ENCODE data around the gene SOS1. TPM values are rescaled to one million over a fixed set of nuclear protein-coding genes. Genes with fewer than 3 reads are reported as not detected.

SOS1 gene
- total and polyA plus RNA-seq, 2 of the 13 experiments (the other 11 are each of a cell fraction or from before 2014, with no cell fraction given), result 20.8 to 60.4 TPM

DNA sequence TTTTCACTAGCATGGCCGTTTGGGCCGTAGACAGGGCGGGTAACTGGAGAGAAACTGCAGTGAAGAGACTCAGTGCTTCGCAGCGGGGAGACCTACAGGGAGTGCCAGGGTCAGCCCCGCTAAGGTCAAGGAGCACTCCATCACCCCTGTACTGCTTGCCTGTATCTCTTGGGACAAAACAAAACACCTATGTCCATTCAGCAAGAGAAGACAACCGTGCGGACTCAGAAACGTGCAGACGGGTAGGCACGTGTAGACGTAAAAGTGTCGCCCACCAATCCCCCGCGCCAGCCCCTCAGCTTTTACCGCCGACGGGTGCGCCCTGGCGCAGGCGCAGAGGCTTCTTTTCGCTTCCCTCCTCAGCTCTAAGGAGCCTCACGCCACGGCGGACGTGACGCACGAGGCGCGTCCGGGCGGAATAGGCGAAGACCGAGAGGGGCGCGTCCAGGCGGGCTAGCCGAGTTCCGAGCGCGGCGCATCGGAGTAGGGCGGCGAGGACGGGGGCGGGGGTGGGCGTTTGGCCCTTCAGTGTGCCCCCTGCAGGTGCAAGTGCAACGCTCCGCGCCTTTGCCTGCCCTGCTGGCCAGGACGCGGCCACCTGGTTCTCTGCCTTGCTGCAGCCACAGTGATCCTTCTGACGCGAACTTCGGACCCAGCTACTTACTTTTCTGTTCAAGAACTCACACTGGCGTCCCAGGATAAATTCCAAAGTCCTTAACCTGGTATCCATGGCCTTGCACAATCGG, 3.3 kb upstream of the SOS1 start (continued):
- TF ChIP-seq ZNF547 (CRISPR knock-in tag; IDR thresholded peaks at IDR 0.05) (peak; percentile 95), HNRNPL (IDR thresholded peaks at IDR 0.05; ENCODE audit: low read depth, low read length) (no peak), FIP1L1 (IDR thresholded peaks at IDR 0.05; ENCODE audit: borderline replicate concordance, insufficient read depth, low read depth, low read length) (peak; percentile 70; the same call in 1 of the 2 replicates), ZSCAN30 (CRISPR knock-in tag; IDR thresholded peaks at IDR 0.05) (peak; percentile 66), AGO1 (IDR thresholded peaks at IDR 0.05; ENCODE audit: low read depth, low read length, poor library complexity, severe bottlenecking) (peak; percentile 33), MEIS1 (CRISPR knock-in tag; IDR thresholded peaks at IDR 0.05; ENCODE audit: borderline replicate concordance) (no peak; the same call in 1 of the 2 replicates), EEA1 (CRISPR knock-in tag; IDR thresholded peaks at IDR 0.05; ENCODE audit: borderline replicate concordance) (peak; percentile 80; the same call in 1 of the 2 replicates), FLYWCH1 (CRISPR knock-in tag; IDR thresholded peaks at IDR 0.05) (peak; percentile 40; the same call in 1 of the 2 replicates), SALL2 (CRISPR knock-in tag; IDR thresholded peaks at IDR 0.05) (peak; percentile 75), ZNF143 (CRISPR knock-in tag; IDR thresholded peaks at IDR 0.05) (peak; percentile 49), FOXM1 (CRISPR knock-in tag; IDR thresholded peaks at IDR 0.05) (no peak), ZNF577 (CRISPR knock-in tag; IDR thresholded peaks at IDR 0.05; ENCODE audit: borderline replicate concordance, low read depth) (no peak), MATR3 (CRISPR knock-in tag; IDR thresholded peaks at IDR 0.05) (no peak), KDM3A (CRISPR knock-in tag; IDR thresholded peaks at IDR 0.05; ENCODE audit: low read depth) (peak; percentile 98)
- TF ChIP-seq, protein P1, sequence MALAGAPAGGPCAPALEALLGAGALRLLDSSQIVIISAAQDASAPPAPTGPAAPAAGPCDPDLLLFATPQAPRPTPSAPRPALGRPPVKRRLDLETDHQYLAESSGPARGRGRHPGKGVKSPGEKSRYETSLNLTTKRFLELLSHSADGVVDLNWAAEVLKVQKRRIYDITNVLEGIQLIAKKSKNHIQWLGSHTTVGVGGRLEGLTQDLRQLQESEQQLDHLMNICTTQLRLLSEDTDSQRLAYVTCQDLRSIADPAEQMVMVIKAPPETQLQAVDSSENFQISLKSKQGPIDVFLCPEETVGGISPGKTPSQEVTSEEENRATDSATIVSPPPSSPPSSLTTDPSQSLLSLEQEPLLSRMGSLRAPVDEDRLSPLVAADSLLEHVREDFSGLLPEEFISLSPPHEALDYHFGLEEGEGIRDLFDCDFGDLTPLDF (CRISPR knock-in tag; IDR thresholded peaks at IDR 0.05), result peak; percentile 84; the same call in 1 of the 2 replicates
- TF ChIP-seq, protein P2, sequence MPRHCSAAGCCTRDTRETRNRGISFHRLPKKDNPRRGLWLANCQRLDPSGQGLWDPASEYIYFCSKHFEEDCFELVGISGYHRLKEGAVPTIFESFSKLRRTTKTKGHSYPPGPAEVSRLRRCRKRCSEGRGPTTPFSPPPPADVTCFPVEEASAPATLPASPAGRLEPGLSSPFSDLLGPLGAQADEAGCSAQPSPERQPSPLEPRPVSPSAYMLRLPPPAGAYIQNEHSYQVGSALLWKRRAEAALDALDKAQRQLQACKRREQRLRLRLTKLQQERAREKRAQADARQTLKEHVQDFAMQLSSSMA (CRISPR knock-in tag; IDR thresholded peaks at IDR 0.05), result peak; percentile 80; the same call in 1 of the 2 replicates
- TF ChIP-seq, protein P3, sequence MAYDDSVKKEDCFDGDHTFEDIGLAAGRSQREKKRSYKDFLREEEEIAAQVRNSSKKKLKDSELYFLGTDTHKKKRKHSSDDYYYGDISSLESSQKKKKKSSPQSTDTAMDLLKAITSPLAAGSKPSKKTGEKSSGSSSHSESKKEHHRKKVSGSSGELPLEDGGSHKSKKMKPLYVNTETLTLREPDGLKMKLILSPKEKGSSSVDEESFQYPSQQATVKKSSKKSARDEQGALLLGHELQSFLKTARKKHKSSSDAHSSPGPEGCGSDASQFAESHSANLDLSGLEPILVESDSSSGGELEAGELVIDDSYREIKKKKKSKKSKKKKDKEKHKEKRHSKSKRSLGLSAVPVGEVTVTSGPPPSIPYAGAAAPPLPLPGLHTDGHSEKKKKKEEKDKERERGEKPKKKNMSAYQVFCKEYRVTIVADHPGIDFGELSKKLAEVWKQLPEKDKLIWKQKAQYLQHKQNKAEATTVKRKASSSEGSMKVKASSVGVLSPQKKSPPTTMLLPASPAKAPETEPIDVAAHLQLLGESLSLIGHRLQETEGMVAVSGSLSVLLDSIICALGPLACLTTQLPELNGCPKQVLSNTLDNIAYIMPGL (CRISPR knock-in tag; IDR thresholded peaks at IDR 0.05; ENCODE audit: borderline replicate concordance in 1 of 2, low read depth in 1 of 2), result peak; percentile 97 to 98
- TF ChIP-seq, protein P4, sequence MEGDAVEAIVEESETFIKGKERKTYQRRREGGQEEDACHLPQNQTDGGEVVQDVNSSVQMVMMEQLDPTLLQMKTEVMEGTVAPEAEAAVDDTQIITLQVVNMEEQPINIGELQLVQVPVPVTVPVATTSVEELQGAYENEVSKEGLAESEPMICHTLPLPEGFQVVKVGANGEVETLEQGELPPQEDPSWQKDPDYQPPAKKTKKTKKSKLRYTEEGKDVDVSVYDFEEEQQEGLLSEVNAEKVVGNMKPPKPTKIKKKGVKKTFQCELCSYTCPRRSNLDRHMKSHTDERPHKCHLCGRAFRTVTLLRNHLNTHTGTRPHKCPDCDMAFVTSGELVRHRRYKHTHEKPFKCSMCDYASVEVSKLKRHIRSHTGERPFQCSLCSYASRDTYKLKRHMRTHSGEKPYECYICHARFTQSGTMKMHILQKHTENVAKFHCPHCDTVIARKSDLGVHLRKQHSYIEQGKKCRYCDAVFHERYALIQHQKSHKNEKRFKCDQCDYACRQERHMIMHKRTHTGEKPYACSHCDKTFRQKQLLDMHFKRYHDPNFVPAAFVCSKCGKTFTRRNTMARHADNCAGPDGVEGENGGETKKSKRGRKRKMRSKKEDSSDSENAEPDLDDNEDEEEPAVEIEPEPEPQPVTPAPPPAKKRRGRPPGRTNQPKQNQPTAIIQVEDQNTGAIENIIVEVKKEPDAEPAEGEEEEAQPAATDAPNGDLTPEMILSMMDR (CRISPR knock-in tag; IDR thresholded peaks at IDR 0.05), result peak; percentile 93
- TF ChIP-seq, protein P5, sequence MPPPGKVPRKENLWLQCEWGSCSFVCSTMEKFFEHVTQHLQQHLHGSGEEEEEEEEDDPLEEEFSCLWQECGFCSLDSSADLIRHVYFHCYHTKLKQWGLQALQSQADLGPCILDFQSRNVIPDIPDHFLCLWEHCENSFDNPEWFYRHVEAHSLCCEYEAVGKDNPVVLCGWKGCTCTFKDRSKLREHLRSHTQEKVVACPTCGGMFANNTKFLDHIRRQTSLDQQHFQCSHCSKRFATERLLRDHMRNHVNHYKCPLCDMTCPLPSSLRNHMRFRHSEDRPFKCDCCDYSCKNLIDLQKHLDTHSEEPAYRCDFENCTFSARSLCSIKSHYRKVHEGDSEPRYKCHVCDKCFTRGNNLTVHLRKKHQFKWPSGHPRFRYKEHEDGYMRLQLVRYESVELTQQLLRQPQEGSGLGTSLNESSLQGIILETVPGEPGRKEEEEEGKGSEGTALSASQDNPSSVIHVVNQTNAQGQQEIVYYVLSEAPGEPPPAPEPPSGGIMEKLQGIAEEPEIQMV (CRISPR knock-in tag; IDR thresholded peaks at IDR 0.05; ENCODE audit: low read depth), result peak; percentile 94; the same call in 1 of the 2 replicates
- TF ChIP-seq, protein P6, sequence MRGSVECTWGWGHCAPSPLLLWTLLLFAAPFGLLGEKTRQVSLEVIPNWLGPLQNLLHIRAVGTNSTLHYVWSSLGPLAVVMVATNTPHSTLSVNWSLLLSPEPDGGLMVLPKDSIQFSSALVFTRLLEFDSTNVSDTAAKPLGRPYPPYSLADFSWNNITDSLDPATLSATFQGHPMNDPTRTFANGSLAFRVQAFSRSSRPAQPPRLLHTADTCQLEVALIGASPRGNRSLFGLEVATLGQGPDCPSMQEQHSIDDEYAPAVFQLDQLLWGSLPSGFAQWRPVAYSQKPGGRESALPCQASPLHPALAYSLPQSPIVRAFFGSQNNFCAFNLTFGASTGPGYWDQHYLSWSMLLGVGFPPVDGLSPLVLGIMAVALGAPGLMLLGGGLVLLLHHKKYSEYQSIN (CRISPR knock-in tag; IDR thresholded peaks at IDR 0.05; ENCODE audit: borderline replicate concordance), result no peak

Data from HepG2 (cell line).